PC-3 (cell line): Measurements from ENCODE around the gene CCR2.

ENCODE experiments used
- CTCF ChIP-seq: fragments of 300-600 bp; sonication (generic); conservative IDR thresholded peaks from 2 replicates; pipeline ENCODE4 v1.5.1; 2017; ENCODE audit warnings: antibody characterized with exemption, low read depth, mild to moderate bottlenecking, low read length
- EZH2 ChIP-seq: fragments of 300-600 bp; sonication (generic); IDR thresholded peaks from one replicate; pipeline ENCODE4 v1.6.1; 2017; ENCODE audit warnings: antibody characterized with exemption, mild to moderate bottlenecking, low read length; ENCODE audit not compliant: unreplicated experiment
- EZH2phosphoT487 ChIP-seq: fragments of 300-600 bp; sonication (generic); IDR thresholded peaks from 2 replicates; pipeline ENCODE4 v1.6.1; 2018; ENCODE audit warnings: mild to moderate bottlenecking, antibody characterized with exemption, low read length, borderline replicate concordance

GRCh38 chr3:46389306-46389705 is 35.4 kb downstream of the CCR2 start:
- no peak for TF ChIP-seq CTCF
- TF ChIP-seq EZH2 = no peak
- TF ChIP-seq EZH2phosphoT487 = no peak
